Mesendoderm (in vitro differentiated cells): Measurements from ENCODE around the gene TTBK1.

ENCODE experiments used
- DNase-seq: peaks from one replicate; pipeline ENCODE4 v3.0.0; 2013
- H2AK5ac ChIP-seq: 2 replicates; pipeline ENCODE4 v1.6.1; 2013; ENCODE audit warnings: low read length, inconsistent platforms
- H2BK120ac ChIP-seq: 2 replicates; pipeline ENCODE4 v1.6.1; 2013; ENCODE audit warnings: low read depth, mild to moderate bottlenecking, low read length, moderate library complexity, mixed read lengths
- H2BK15ac ChIP-seq: replicated peaks from 2 replicates; pipeline ENCODE4 v1.6.1; 2013; ENCODE audit warnings: low read depth, mild to moderate bottlenecking, moderate library complexity
- H2BK5ac ChIP-seq: 2 replicates; pipeline ENCODE4 v1.6.1; 2013; ENCODE audit warnings: low read length, inconsistent platforms
- H3K18ac ChIP-seq: 2 replicates; pipeline ENCODE4 v1.6.1; 2013; ENCODE audit warnings: mild to moderate bottlenecking, low read length, mixed read lengths
- H3K23ac ChIP-seq: one replicate; pipeline ENCODE4 v1.6.1; 2013; ENCODE audit warnings: low read length
- H3K27ac ChIP-seq: 2 replicates; pipeline ENCODE4 v1.5.1; 2013; ENCODE audit warnings: low read depth, mild to moderate bottlenecking, inconsistent platforms, low read length, moderate library complexity
- H3K27me3 ChIP-seq: 2 replicates; pipeline ENCODE4 v1.6.1; 2013; ENCODE audit warnings: low read length, control low read depth, mild to moderate bottlenecking, inconsistent platforms; ENCODE audit not compliant: insufficient read depth, poor library complexity
- H3K36me3 ChIP-seq: 2 replicates; pipeline ENCODE4 v1.6.1; 2013; ENCODE audit warnings: low read length, inconsistent platforms; ENCODE audit not compliant: control insufficient read depth, insufficient read depth
- H3K4ac ChIP-seq: one replicate; pipeline ENCODE4 v1.6.1; 2013; ENCODE audit warnings: low read depth, mild to moderate bottlenecking, low read length, moderate library complexity
- H3K4me1 ChIP-seq: 2 replicates; pipeline ENCODE4 v1.6.1; 2013; ENCODE audit warnings: low read depth, low read length, inconsistent platforms; ENCODE audit not compliant: control insufficient read depth
- H3K4me2 ChIP-seq: 2 replicates; pipeline ENCODE4 v1.6.1; 2013; ENCODE audit warnings: low read length
- H3K4me3 ChIP-seq: 2 replicates; pipeline ENCODE4 v1.5.1; 2013; ENCODE audit warnings: mild to moderate bottlenecking, low read length
- H3K56ac ChIP-seq: one replicate; pipeline ENCODE4 v1.6.1; 2013; ENCODE audit warnings: low read length
- H3K79me1 ChIP-seq: 2 replicates; pipeline ENCODE4 v1.6.1; 2013; ENCODE audit warnings: low read length, inconsistent platforms
- H3K79me2 ChIP-seq: 2 replicates; pipeline ENCODE4 v1.6.1; 2013; ENCODE audit warnings: mild to moderate bottlenecking, low read length; ENCODE audit not compliant: control insufficient read depth, insufficient read depth
- H3K9ac ChIP-seq: 2 replicates; pipeline ENCODE4 v1.6.1; 2013; ENCODE audit warnings: low read length, inconsistent platforms
- H4K5ac ChIP-seq: one replicate; pipeline ENCODE4 v1.6.1; 2013; ENCODE audit warnings: low read length
- H4K8ac ChIP-seq: one replicate; pipeline ENCODE4 v1.6.1; 2013; ENCODE audit warnings: low read depth, mild to moderate bottlenecking, control low read depth, low read length, moderate library complexity
- WGBS: extraction: QIAGEN DNeasy Blood & Tissue Kit; methylation state at CpG from one replicate; pipeline ENCODE4 v1.1.7; 2013; ENCODE audit warnings: low lambda C conversion rate, missing lambda C conversion rate; ENCODE audit not compliant: insufficient coverage; ENCODE audit errors: extremely low coverage; 5-methylcytosine and 5-hydroxymethylcytosine counted together

Gene TTBK1

DNA sequence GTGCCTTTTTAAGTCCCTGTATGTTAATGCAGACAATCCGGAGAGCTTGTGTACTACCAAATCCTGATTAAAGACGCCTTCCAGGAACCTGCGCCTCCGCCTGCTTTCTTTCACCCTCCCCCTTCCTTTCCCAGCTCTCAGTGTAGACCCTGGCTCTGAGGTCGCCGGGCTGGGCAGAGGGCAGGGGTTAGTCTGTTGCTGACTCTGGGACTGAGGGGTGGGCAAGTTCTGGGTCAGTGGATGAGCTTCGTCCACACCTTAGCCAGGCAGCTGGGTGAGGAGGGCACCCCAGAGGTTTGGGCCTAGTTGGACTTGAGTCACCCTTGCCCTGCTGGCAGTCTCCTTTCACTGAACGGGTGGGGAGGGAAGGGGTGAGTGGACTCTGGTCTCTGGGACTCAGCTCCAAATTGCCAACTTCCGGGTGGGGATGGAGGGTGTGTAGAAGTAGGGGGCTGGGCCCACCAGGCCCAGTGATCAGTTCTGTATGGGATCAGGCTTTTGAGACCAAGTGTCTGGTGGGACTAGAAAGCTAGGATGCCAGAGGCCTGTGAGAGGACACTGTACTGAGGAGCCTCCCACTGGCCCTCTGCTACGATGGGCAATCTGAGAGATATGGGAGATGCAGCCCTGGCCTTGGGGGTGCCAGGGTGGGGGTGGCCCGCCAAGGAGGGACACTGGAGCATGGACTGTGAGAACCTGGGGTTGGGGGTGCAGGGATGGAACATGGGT is 33.5 kb downstream of the TTBK1 start:
- Histone ChIP-seq H2BK5ac (no peak overlapping the region), H3K4me3 (no peak overlapping the region), H3K27ac (no peak overlapping the region), H2AK5ac (no peak overlapping the region), H3K9ac (peak overlapping the region; percentile 38), H3K18ac (no peak overlapping the region), H3K23ac (no peak overlapping the region), H3K4me2 (no peak overlapping the region), H3K27me3 (peaks cover 11% of the 10 kb centered on the region), H3K56ac (no peak overlapping the region), H3K4ac (no peak overlapping the region), H3K4me1 (peaks cover 5% of the 10 kb centered on the region), H2BK15ac (no peak overlapping the region), H3K79me2 (no peaks in the 10 kb centered on the region), H4K8ac (no peak overlapping the region), H3K36me3 (no peaks in the 10 kb centered on the region), H4K5ac (no peak overlapping the region), H2BK120ac (no peak overlapping the region), H3K79me1 (no peaks in the 10 kb centered on the region)
- no peak for DNase-seq
- no CpG with 5 or more reads among the region's 11 CpGs for WGBS

DNA sequence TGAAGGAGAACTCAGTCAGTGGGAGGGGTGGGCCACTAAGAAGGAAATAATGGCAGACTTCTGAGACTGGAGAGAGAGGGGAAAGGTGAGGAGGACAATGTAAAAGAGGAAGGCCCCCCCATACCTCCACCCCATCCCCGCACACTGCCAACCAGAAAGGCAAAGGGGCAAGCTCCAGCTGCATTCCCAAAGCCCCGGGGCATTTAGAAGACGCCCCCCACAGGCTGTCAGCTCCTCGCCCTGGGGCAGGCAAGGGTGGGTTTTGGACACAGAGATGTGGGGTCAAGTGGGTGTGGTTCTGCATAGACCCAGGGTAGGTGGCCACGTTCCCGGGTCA is 34.0 kb downstream of the TTBK1 start:
- H3K9ac ChIP-seq = no peak overlapping the region
- no CpG with 5 or more reads among the region's 6 CpGs for WGBS
- no peaks in the 10 kb centered on the region for H3K79me1 ChIP-seq
- no peak overlapping the region for H3K23ac ChIP-seq
- no peak overlapping the region for H3K56ac ChIP-seq
- H2AK5ac ChIP-seq = no peak overlapping the region
- no peak overlapping the region for H3K4me2 ChIP-seq
- no peak overlapping the region for H3K27ac ChIP-seq
- no peak overlapping the region for H3K4ac ChIP-seq
- peaks cover 11% of the 10 kb centered on the region for H3K27me3 ChIP-seq
- H3K4me3 ChIP-seq = no peak overlapping the region
- no peak overlapping the region for H2BK120ac ChIP-seq
- H3K36me3 ChIP-seq = no peaks in the 10 kb centered on the region
- DNase-seq = no peak
- H3K18ac ChIP-seq = no peak overlapping the region
- no peak overlapping the region for H2BK15ac ChIP-seq
- H2BK5ac ChIP-seq = no peak overlapping the region
- peaks cover 5% of the 10 kb centered on the region for H3K4me1 ChIP-seq
- H4K8ac ChIP-seq = no peak overlapping the region
- no peaks in the 10 kb centered on the region for H3K79me2 ChIP-seq
- H4K5ac ChIP-seq = no peak overlapping the region

DNA sequence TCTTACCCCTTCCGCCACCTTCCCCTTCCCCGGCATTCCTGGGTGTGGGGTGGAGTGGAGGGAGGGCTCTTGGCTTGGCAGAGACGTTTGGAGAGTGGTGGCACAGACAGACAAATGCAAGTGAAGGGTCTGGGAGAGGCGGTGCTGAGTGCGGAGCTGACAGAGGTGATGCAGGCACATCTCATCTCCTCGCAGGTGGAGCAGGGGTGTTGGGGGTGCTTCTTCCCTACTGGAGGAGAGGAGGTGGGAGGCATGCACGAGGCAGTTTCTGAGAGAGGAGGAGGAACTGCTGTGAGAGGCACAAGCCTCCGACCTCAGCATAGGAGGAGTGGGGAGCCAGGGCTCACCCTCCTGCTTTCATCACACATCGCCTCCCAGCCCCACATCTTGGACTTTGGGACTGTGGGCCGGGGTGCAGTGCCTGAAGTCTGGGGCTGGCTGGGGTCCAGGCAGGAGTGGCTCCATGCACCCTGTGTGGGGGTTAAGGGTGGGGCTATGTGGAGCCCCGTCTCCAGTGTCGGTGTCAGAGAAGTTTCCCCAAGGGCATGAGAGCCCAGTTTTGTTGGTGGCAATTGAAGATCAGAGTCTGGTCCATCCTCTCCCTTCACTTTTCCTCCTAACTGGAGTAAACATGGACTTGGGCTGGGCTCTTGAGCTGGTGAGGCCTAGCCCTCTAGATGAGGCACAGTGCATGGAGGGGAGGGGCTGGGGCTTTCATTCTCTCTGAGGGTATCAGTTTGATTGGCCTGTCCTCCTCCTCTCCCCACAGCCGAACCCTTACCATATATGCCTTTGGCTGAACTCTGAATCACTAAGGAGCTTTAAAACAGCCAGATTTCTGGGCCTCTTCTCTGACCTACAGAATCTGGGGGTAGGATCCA is 34.6 kb downstream of the TTBK1 start:
- H3K9ac ChIP-seq = no peak overlapping the region
- WGBS = no CpG with 5 or more reads among the region's 13 CpGs
- no peak overlapping the region for H3K27ac ChIP-seq
- peaks cover 5% of the 10 kb centered on the region for H3K4me1 ChIP-seq
- no peaks in the 10 kb centered on the region for H3K79me2 ChIP-seq
- no peak overlapping the region for H4K8ac ChIP-seq
- H2BK5ac ChIP-seq = no peak overlapping the region
- H2BK120ac ChIP-seq = no peak overlapping the region
- no peak overlapping the region for H3K4me2 ChIP-seq
- H2BK15ac ChIP-seq = no peak overlapping the region
- no peak for DNase-seq
- no peak overlapping the region for H3K56ac ChIP-seq
- no peak overlapping the region for H4K5ac ChIP-seq
- H3K18ac ChIP-seq = no peak overlapping the region
- H3K4ac ChIP-seq = no peak overlapping the region
- no peak overlapping the region for H2AK5ac ChIP-seq
- peaks cover 11% of the 10 kb centered on the region for H3K27me3 ChIP-seq
- H3K36me3 ChIP-seq = no peaks in the 10 kb centered on the region
- H3K23ac ChIP-seq = no peak overlapping the region
- no peak overlapping the region for H3K4me3 ChIP-seq
- no peaks in the 10 kb centered on the region for H3K79me1 ChIP-seq

DNA sequence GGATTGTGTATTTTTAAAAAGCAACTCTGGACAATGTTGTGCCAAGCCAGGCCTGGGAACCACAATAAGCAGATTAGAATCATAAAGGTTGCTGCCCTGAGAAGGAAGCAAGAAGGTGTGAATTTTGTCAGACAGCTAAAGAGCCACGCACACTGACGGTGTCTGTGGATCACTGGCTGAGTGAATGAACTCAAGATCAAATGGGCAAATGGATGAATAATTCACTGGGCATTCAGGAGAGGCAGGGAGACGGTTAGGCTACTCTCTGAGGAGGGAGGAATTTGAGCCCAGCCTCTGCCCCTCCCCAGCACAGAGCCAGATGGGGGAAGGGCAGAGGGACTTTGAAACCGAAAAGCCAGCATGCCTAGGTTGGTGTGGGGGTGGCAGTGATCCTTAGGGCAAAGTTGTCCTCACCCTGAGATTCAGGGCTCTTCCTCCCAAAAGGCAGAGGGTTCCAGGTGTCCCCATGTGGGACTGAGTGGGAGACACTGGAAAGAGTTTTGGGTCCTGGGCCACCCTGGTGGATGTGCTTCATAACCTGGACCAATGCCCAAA is 35.3 kb downstream of the TTBK1 start:
- H4K5ac ChIP-seq = no peak overlapping the region
- H2AK5ac ChIP-seq = no peak overlapping the region
- no peak overlapping the region for H3K4me3 ChIP-seq
- no peak overlapping the region for H4K8ac ChIP-seq
- H3K4me2 ChIP-seq = no peak overlapping the region
- no peak for DNase-seq
- H3K56ac ChIP-seq = peak overlapping the region; percentile 26
- H3K4me1 ChIP-seq = peaks cover 5% of the 10 kb centered on the region
- H3K79me1 ChIP-seq = no peaks in the 10 kb centered on the region
- peaks cover 9% of the 10 kb centered on the region for H3K27me3 ChIP-seq
- WGBS = no CpG with 5 or more reads among the region's 4 CpGs
- no peaks in the 10 kb centered on the region for H3K79me2 ChIP-seq
- no peak overlapping the region for H3K27ac ChIP-seq
- no peak overlapping the region for H2BK5ac ChIP-seq
- H3K9ac ChIP-seq = peak overlapping the region; percentile 3
- no peak overlapping the region for H2BK120ac ChIP-seq
- H3K4ac ChIP-seq = no peak overlapping the region
- H2BK15ac ChIP-seq = no peak overlapping the region
- H3K23ac ChIP-seq = no peak overlapping the region
- H3K36me3 ChIP-seq = no peaks in the 10 kb centered on the region
- H3K18ac ChIP-seq = no peak overlapping the region

DNA sequence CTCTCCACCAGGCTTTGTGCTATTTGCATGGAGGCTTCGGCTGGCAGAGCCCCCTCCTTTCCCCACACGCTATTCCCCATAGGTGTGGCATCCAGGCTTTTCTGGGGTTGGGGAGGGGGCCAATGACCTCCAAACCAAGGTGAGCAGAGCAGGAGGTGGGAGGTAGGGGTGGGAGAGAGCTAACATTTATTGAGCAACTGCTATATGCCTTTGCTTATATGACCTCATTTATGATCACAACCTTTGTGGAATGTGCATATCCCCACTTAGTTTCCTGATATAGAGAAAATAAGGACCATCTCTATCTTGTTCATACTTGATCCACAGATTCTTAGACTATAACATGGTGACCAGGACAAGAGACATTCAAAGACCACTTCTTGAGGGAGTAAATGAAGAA is 37.0 kb downstream of the TTBK1 start:
- H3K27me3 ChIP-seq = peaks cover 2% of the 10 kb centered on the region
- no peak overlapping the region for H2AK5ac ChIP-seq
- no peak overlapping the region for H3K9ac ChIP-seq
- WGBS = no CpG with 5 or more reads among the region's 2 CpGs
- no peak overlapping the region for H3K4me3 ChIP-seq
- H2BK120ac ChIP-seq = no peak overlapping the region
- H3K27ac ChIP-seq = no peak overlapping the region
- no peak overlapping the region for H4K8ac ChIP-seq
- no peaks in the 10 kb centered on the region for H3K79me2 ChIP-seq
- no peak overlapping the region for H3K56ac ChIP-seq
- H2BK15ac ChIP-seq = no peak overlapping the region
- no peak overlapping the region for H3K4me2 ChIP-seq
- peaks cover 5% of the 10 kb centered on the region for H3K4me1 ChIP-seq
- no peak overlapping the region for H4K5ac ChIP-seq
- H3K79me1 ChIP-seq = no peaks in the 10 kb centered on the region
- H3K36me3 ChIP-seq = no peaks in the 10 kb centered on the region
- no peak for DNase-seq
- H3K23ac ChIP-seq = no peak overlapping the region
- no peak overlapping the region for H2BK5ac ChIP-seq
- H3K18ac ChIP-seq = no peak overlapping the region
- H3K4ac ChIP-seq = no peak overlapping the region
